Fibroblast of lung (primary cell): ENCODE data around the gene CASP7.

Experiments used
- EZH2 ChIP-seq: IDR thresholded peaks from 2 replicates; pipeline ENCODE4 v1.5.1; 2012; ENCODE audit warnings: low read length, control low read depth, mild to moderate bottlenecking; ENCODE audit errors: missing control alignments
- TF ChIP-seq, protein P1 (sequence below), 2 donors: IDR thresholded peaks in 1 of 2; conservative IDR thresholded peaks in 1 of 2; 1 replicate in 1 of 2; 2 replicates in 1 of 2; pipeline ENCODE4 v1.5.1; 2011 to 2012; ENCODE audit warnings: low read length in 2 of 2, control low read depth in 1 of 2, inconsistent platforms in 1 of 2, low read depth in 1 of 2, mild to moderate bottlenecking in 1 of 2

GRCh38 chr10:113643183-113643582 is 36.5 kb upstream of the CASP7 start:
- TF ChIP-seq, protein P1, sequence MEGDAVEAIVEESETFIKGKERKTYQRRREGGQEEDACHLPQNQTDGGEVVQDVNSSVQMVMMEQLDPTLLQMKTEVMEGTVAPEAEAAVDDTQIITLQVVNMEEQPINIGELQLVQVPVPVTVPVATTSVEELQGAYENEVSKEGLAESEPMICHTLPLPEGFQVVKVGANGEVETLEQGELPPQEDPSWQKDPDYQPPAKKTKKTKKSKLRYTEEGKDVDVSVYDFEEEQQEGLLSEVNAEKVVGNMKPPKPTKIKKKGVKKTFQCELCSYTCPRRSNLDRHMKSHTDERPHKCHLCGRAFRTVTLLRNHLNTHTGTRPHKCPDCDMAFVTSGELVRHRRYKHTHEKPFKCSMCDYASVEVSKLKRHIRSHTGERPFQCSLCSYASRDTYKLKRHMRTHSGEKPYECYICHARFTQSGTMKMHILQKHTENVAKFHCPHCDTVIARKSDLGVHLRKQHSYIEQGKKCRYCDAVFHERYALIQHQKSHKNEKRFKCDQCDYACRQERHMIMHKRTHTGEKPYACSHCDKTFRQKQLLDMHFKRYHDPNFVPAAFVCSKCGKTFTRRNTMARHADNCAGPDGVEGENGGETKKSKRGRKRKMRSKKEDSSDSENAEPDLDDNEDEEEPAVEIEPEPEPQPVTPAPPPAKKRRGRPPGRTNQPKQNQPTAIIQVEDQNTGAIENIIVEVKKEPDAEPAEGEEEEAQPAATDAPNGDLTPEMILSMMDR (conservative IDR thresholded peaks at IDR 0.05 in 1 of 2, IDR thresholded peaks at IDR 0.05 in 1 of 2; ENCODE audit: low read depth in 1 of 2, low read length in 2 of 2), result no peak
- TF ChIP-seq EZH2, result no peak
